Subcutaneous adipose tissue (tissue), 4 donors: Measurements from ENCODE around the gene MYZAP. TPM values are rescaled to one million over a fixed set of nuclear protein-coding genes. Genes with fewer than 3 reads are reported as not detected.

Experiments
- CTCF ChIP-seq: fragments of 450-650 bp; IDR thresholded peaks from one replicate; pipeline ENCODE4 v1.5.1; 2016; ENCODE audit warnings: low read depth, mild to moderate bottlenecking, control low read depth, antibody characterized with exemption, moderate library complexity
- total RNA-seq, 4 donors: library from RNA; depleted of rRNA; stranded (reverse); fragments of >200 nt; gene quantifications; one replicate each; pipeline ENCODE4 v1.1.0, GENCODE V29; 2016

The MYZAP gene
- total RNA-seq, 4 donors from 2014 or later = 22.5 to 31.8 (median 28.3) TPM

- TF ChIP-seq CTCF = no peak
Measured at GRCh38 chr15:57609805-57610529, 18.3 kb downstream of the MYZAP start.

- no peak for TF ChIP-seq CTCF
Measured at GRCh38 chr15:57611123-57611522, 19.4 kb downstream of the MYZAP start.

GRCh38 chr15:57611938-57612337 lies 20.2 kb downstream of the MYZAP start:
- TF ChIP-seq CTCF = no peak

GRCh38 chr15:57614241-57614640 lies 22.5 kb downstream of the MYZAP start:
- no peak for TF ChIP-seq CTCF

- TF ChIP-seq CTCF = no peak
Measured at GRCh38 chr15:57618325-57618724, 26.6 kb downstream of the MYZAP start.

GRCh38 chr15:57619746-57620145 lies 28.0 kb downstream of the MYZAP start:
- TF ChIP-seq CTCF = no peak

GRCh38 chr15:57624730-57625129 lies 33.0 kb downstream of the MYZAP start:
- no peak for TF ChIP-seq CTCF
